Gastroesophageal sphincter (tissue), 4 donors: ENCODE results near the gene STAT4. TPM values are rescaled to one million over a fixed set of nuclear protein-coding genes. Genes with fewer than 3 reads are reported as not detected.

Experiments used
- ATAC-seq: fragments of 150-250 bp; one replicate; pipeline ENCODE4 v1.9.1; 2016; ENCODE audit warnings: mild to moderate bottlenecking, moderate library complexity
- H3K27ac ChIP-seq, 4 donors: fragments of 200-600 bp; sonication (generic) in 3 of 4; 1 replicate in 3 of 4; 2 replicates in 1 of 4; pipeline ENCODE4 v1.5.1; 2016 to 2019
- H3K27me3 ChIP-seq: fragments of 200-600 bp; sonication (generic); one replicate; pipeline ENCODE4 v1.5.1; 2019
- H3K36me3 ChIP-seq, 2 donors: fragments of 200-600 bp; sonication (generic); one replicate each; pipeline ENCODE4 v1.5.1; 2019; ENCODE audit warnings: control low read depth in 1 of 2
- H3K4me1 ChIP-seq, 3 donors: fragments of 200-600 bp; sonication (generic); 1 replicate in 2 of 3; 2 replicates in 1 of 3; pipeline ENCODE4 v1.5.1; 2016 to 2019; ENCODE audit warnings: control low read depth in 2 of 3
- H3K4me3 ChIP-seq, 2 donors: fragments of 200-600 bp; sonication (generic); one replicate each; pipeline ENCODE4 v1.5.1; 2019; ENCODE audit warnings: mild to moderate bottlenecking in 1 of 2, moderate library complexity in 1 of 2
- H3K9me3 ChIP-seq, 3 donors: fragments of 200-600 bp; sonication (generic); one replicate each; pipeline ENCODE4 v1.5.1; 2017 to 2019; ENCODE audit warnings: control low read depth in 2 of 3
- CTCF ChIP-seq, 4 experiments: fragments of 200-600 bp in 2 of 4; fragments of 450-650 bp in 2 of 4; sonication (generic) in 1 of 4; IDR thresholded peaks; one replicate each; pipeline ENCODE4 v1.5.1; 2017 to 2019; ENCODE audit warnings: antibody characterized with exemption in 4 of 4, mild to moderate bottlenecking in 2 of 4, moderate library complexity in 2 of 4
- EP300 ChIP-seq: sonication (generic); formaldehyde crosslinking; IDR thresholded peaks from one replicate; pipeline ENCODE4 v1.6.1; 2017; ENCODE audit warnings: antibody characterized with exemption, mild to moderate bottlenecking
- POLR2A ChIP-seq, 2 donors: fragments of 450-650 bp; IDR thresholded peaks; one replicate each; pipeline ENCODE4 v1.6.1; 2017; ENCODE audit warnings: antibody characterized with exemption in 2 of 2, mild to moderate bottlenecking in 2 of 2, moderate library complexity in 1 of 2
- POLR2AphosphoS5 ChIP-seq: sonication (generic); formaldehyde crosslinking; IDR thresholded peaks from one replicate; pipeline ENCODE4 v1.6.1; 2017; ENCODE audit warnings: antibody characterized with exemption
- WGBS, 2 donors: methylation state at CpG; one replicate each; pipeline ENCODE4 v1.1.5; 2018; ENCODE audit warnings: low coverage in 1 of 2; 5-methylcytosine and 5-hydroxymethylcytosine counted together
- total RNA-seq, 4 donors: library from RNA; depleted of rRNA; stranded (reverse); fragments of >200 nt; gene quantifications; one replicate each; pipeline ENCODE4 v1.1.0, GENCODE V29; 2016

STAT4 gene
- total RNA-seq, 4 donors from 2014 or later: 0.39 to 4.8 (median 1.9) TPM

GRCh38 chr2:191013682-191013931, 137.2 kb downstream of the STAT4 start:
- no peak for TF ChIP-seq POLR2AphosphoS5
- TF ChIP-seq POLR2A (IDR thresholded peaks at IDR 0.05): no peak
- no peak for TF ChIP-seq CTCF (IDR thresholded peaks at IDR 0.05)
- no peak for TF ChIP-seq EP300
- Histone ChIP-seq H3K4me1 (peaks cover 2 to 44% (median 25%) of the 10 kb centered on the region in 3 donors), H3K9me3 (no peaks in the 10 kb centered on the region), H3K27me3 (no peaks in the 10 kb centered on the region), H3K27ac (peak overlapping the region; percentile 72 to 96 (median 92)), H3K4me3 (peak overlapping the region; percentile 83 to 84), H3K36me3 (peaks cover 0 to 25% of the 10 kb centered on the region in 2 donors)
- WGBS, 2 donors: 0% methylated on average over 9 of the region's 14 CpGs; no CpG with 5 or more reads in 1 of the 2 donors
- ATAC-seq: no peak

- WGBS, 2 donors: 18 to 21% methylated on average over 7 to 11 of the region's 14 CpGs
- Histone ChIP-seq H3K36me3 (peaks cover 0 to 30% of the 10 kb centered on the region in 2 donors), H3K27me3 (no peaks in the 10 kb centered on the region), H3K4me3 (peak overlapping the region; percentile 83 to 84), H3K27ac (peak overlapping the region; percentile 72 to 96 (median 92)), H3K4me1 (peaks cover 2 to 44% (median 25%) of the 10 kb centered on the region in 3 donors), H3K9me3 (no peaks in the 10 kb centered on the region)
- TF ChIP-seq POLR2AphosphoS5 (no peak), POLR2A (IDR thresholded peaks at IDR 0.05) (no peak), CTCF (IDR thresholded peaks at IDR 0.05) (no peak), EP300 (no peak)
- ATAC-seq: peak; percentile 1
Observed at GRCh38 chr2:191012845-191013681, 137.7 kb downstream of the STAT4 start.

GRCh38 chr2:191012346-191012745, 138.4 kb downstream of the STAT4 start:
- 90% methylated on average over 2 of the region's 3 CpGs; no CpG with 5 or more reads in 1 of the 2 donors for WGBS, 2 donors
- peak overlapping the region; percentile 83 to 84 for H3K4me3 ChIP-seq
- H3K27me3 ChIP-seq: no peaks in the 10 kb centered on the region
- H3K4me1 ChIP-seq: peaks cover 2 to 44% (median 25%) of the 10 kb centered on the region in 3 donors
- no peak for ATAC-seq
- H3K27ac ChIP-seq: peak overlapping the region in 1 of 4 donors; percentile 96
- TF ChIP-seq POLR2A (IDR thresholded peaks at IDR 0.05) (no peak), CTCF (IDR thresholded peaks at IDR 0.05) (no peak), EP300 (no peak), POLR2AphosphoS5 (no peak)
- peaks cover 0 to 37% of the 10 kb centered on the region in 2 donors for H3K36me3 ChIP-seq
- H3K9me3 ChIP-seq: no peaks in the 10 kb centered on the region

GRCh38 chr2:191010887-191011885, 139.6 kb downstream of the STAT4 start:
- Histone ChIP-seq H3K36me3 (peaks cover 4 to 49% of the 10 kb centered on the region in 2 donors), H3K27ac (no peak overlapping the region), H3K27me3 (no peaks in the 10 kb centered on the region), H3K4me1 (peaks cover 2 to 44% (median 25%) of the 10 kb centered on the region in 3 donors), H3K4me3 (no peak overlapping the region), H3K9me3 (no peaks in the 10 kb centered on the region)
- 78 to 83% methylated on average over 5 to 13 of the region's 14 CpGs for WGBS, 2 donors
- TF ChIP-seq CTCF (IDR thresholded peaks at IDR 0.05) (no peak), EP300 (no peak), POLR2AphosphoS5 (no peak), POLR2A (IDR thresholded peaks at IDR 0.05) (no peak)
- no peak for ATAC-seq
